Neutrophil (primary cell): ENCODE data around the gene CFAP57.

Experiments used
- H3K27ac ChIP-seq: fragments of 200-600 bp; sonication (generic); 2 replicates; pipeline ENCODE4 v1.5.1; 2016; ENCODE audit warnings: mild to moderate bottlenecking, moderate library complexity
- H3K27me3 ChIP-seq: fragments of 200-600 bp; sonication (generic); 2 replicates; pipeline ENCODE4 v1.6.0; 2016; ENCODE audit warnings: mild to moderate bottlenecking
- H3K36me3 ChIP-seq: fragments of 200-600 bp; sonication (generic); 2 replicates; pipeline ENCODE4 v1.5.1; 2017
- H3K4me1 ChIP-seq, 2 experiments: fragments of 200-600 bp in 1 of 2; sonication (generic) in 1 of 2; 1 replicate in 1 of 2; 2 replicates in 1 of 2; pipeline versions ENCODE4 v1.5.1 to v1.6.1; 2013 to 2016; ENCODE audit warnings: low read depth in 1 of 2, low read length in 1 of 2, mild to moderate bottlenecking in 1 of 2, moderate library complexity in 1 of 2; ENCODE audit not compliant: control insufficient read depth in 1 of 2, insufficient read depth in 1 of 2
- H3K4me3 ChIP-seq, 2 experiments: fragments of 200-600 bp in 1 of 2; sonication (generic) in 1 of 2; 1 replicate in 1 of 2; 2 replicates in 1 of 2; pipeline ENCODE4 v1.5.1; 2013 to 2016; ENCODE audit warnings: low read depth in 1 of 2, low read length in 1 of 2, mild to moderate bottlenecking in 1 of 2, moderate library complexity in 1 of 2
- H3K9me3 ChIP-seq: fragments of 200-600 bp; sonication (generic); 2 replicates; pipeline ENCODE4 v1.5.1; 2016
- CTCF ChIP-seq: fragments of 200-600 bp; sonication (generic); IDR thresholded peaks from 2 replicates; pipeline ENCODE4 v1.5.1; 2016; ENCODE audit warnings: antibody characterized with exemption

The CFAP57 gene

GRCh38 chr1:43171876-43172526 is at the start of gene CFAP57, which contains the start of gene EBNA1BP2:
CFAP57 (plus strand) TSS chr1:43172330; CDS start chr1:43172754, 424 bp downstream.
EBNA1BP2 (minus strand) TSS chr1:43172290; CDS start chr1:43172118, 172 bp downstream.
- Histone ChIP-seq H3K4me3 (peak within 1 kb of the TSS; percentile 81 to 84), H3K9me3 (no peaks in the 10 kb centered on the region), H3K4me1 (peaks cover 13 to 14% of the 10 kb centered on the region in 2 experiments), H3K27me3 (peaks cover 37% of the 10 kb centered on the region), H3K27ac (peak within 1 kb of the TSS; percentile 80), H3K36me3 (peaks cover 18% of the 10 kb centered on the region)
- peak; percentile 33 for TF ChIP-seq CTCF

- Histone ChIP-seq H3K36me3 (no peaks in the 10 kb centered on the region), H3K9me3 (no peaks in the 10 kb centered on the region), H3K27ac (no peak overlapping the region), H3K4me3 (no peak overlapping the region), H3K4me1 (no peaks in the 10 kb centered on the region), H3K27me3 (peaks cover 16% of the 10 kb centered on the region)
- TF ChIP-seq CTCF: no peak
These were observed 49.1 kb upstream of the CFAP57 start for GRCh38 chr1:43123031-43123430.

- H3K4me1 ChIP-seq: no peaks in the 10 kb centered on the region
- H3K4me3 ChIP-seq: no peak overlapping the region
- no peak for TF ChIP-seq CTCF
- H3K9me3 ChIP-seq: no peaks in the 10 kb centered on the region
- H3K27me3 ChIP-seq: peaks cover 11% of the 10 kb centered on the region
- H3K36me3 ChIP-seq: no peaks in the 10 kb centered on the region
- no peak overlapping the region for H3K27ac ChIP-seq
These were observed 43.3 kb upstream of the CFAP57 start for GRCh38 chr1:43128816-43129215.

- no peak overlapping the region for H3K27ac ChIP-seq
- no peak for TF ChIP-seq CTCF
- no peaks in the 10 kb centered on the region for H3K9me3 ChIP-seq
- H3K36me3 ChIP-seq: no peaks in the 10 kb centered on the region
- H3K27me3 ChIP-seq: peaks cover 11% of the 10 kb centered on the region
- H3K4me3 ChIP-seq: no peak overlapping the region
- no peaks in the 10 kb centered on the region for H3K4me1 ChIP-seq
These were observed 42.7 kb upstream of the CFAP57 start for GRCh38 chr1:43129426-43129825.

GRCh38 chr1:43134068-43134467 is 38.1 kb upstream of the CFAP57 start:
- no peaks in the 10 kb centered on the region for H3K4me1 ChIP-seq
- no peak overlapping the region for H3K27ac ChIP-seq
- H3K36me3 ChIP-seq: no peaks in the 10 kb centered on the region
- H3K27me3 ChIP-seq: peaks cover 8% of the 10 kb centered on the region
- TF ChIP-seq CTCF: no peak
- no peaks in the 10 kb centered on the region for H3K9me3 ChIP-seq
- H3K4me3 ChIP-seq: no peak overlapping the region
